HL-60 (cell line): ENCODE results near the gene SELENOT.
"Not testable (repeated sequence)": the region's sequence is repeated elsewhere in the genome, so short reads cannot be mapped to it uniquely, and the experiment has no call there.

ENCODE experiments used
- DNase-seq, 2 experiments: peaks; one replicate each; pipeline ENCODE4 v3.0.0-alpha.2; 2010 to 2020; ENCODE audit warnings: low read depth in 1 of 2, low spot score in 1 of 2
- H3K27ac ChIP-seq: fragments of 250-450 bp; sonication (Bioruptor Pico); replicated peaks from 2 replicates; pipeline ENCODE4 v1.5.1; 2020; ENCODE audit warnings: mild to moderate bottlenecking, moderate library complexity
- H3K27me3 ChIP-seq: fragments of 250-450 bp; sonication (Bioruptor Pico); 2 replicates; pipeline ENCODE4 v1.5.1; 2021; ENCODE audit warnings: mild to moderate bottlenecking, moderate library complexity; ENCODE audit not compliant: insufficient read depth, poor library complexity, severe bottlenecking
- H3K4me3 ChIP-seq: replicated peaks from 2 replicates; pipeline ENCODE4 v1.5.1; 2011; ENCODE audit warnings: mild to moderate bottlenecking, control low read depth, low read length; ENCODE audit not compliant: insufficient read depth
- CTCF ChIP-seq: IDR thresholded peaks from one replicate; pipeline ENCODE4 v1.5.1; 2011; ENCODE audit warnings: low read length, control low read depth, inconsistent platforms; ENCODE audit not compliant: insufficient read depth
- GABPA ChIP-seq: IDR thresholded peaks from 2 replicates; pipeline ENCODE4 v1.6.1; 2012; ENCODE audit warnings: low read depth
- POLR2AphosphoS5 ChIP-seq: IDR thresholded peaks from 2 replicates; pipeline ENCODE4 v1.6.1; 2012; ENCODE audit warnings: low read depth
- REST ChIP-seq: IDR thresholded peaks from 2 replicates; pipeline ENCODE4 v1.6.1; 2012; ENCODE audit warnings: low read depth; ENCODE audit not compliant: insufficient replicate concordance
- SPI1 ChIP-seq: IDR thresholded peaks from 2 replicates; pipeline ENCODE4 v1.6.1; 2012; ENCODE audit warnings: low read depth, mild to moderate bottlenecking, borderline replicate concordance

SELENOT gene

GRCh38 chr3:150613034-150613433, 9.9 kb downstream of the SELENOT start:
- TF ChIP-seq CTCF (no peak), REST (no peak), GABPA (no peak), SPI1 (no peak), POLR2AphosphoS5 (no peak)
- Histone ChIP-seq H3K27me3 (no peaks in the 10 kb centered on the region), H3K4me3 (no peak overlapping the region), H3K27ac (no peak overlapping the region)
- no peak for DNase-seq

- TF ChIP-seq REST, result no peak
- no peak for TF ChIP-seq GABPA
- TF ChIP-seq SPI1, result no peak
- TF ChIP-seq CTCF, result no peak
- no peak for TF ChIP-seq POLR2AphosphoS5
- Histone ChIP-seq H3K27ac (no peak overlapping the region), H3K4me3 (no peak overlapping the region), H3K27me3 (no peaks in the 10 kb centered on the region)
- DNase-seq, result no peak
These were observed 10.8 kb downstream of the SELENOT start for GRCh38 chr3:150613709-150614480.

DNA sequence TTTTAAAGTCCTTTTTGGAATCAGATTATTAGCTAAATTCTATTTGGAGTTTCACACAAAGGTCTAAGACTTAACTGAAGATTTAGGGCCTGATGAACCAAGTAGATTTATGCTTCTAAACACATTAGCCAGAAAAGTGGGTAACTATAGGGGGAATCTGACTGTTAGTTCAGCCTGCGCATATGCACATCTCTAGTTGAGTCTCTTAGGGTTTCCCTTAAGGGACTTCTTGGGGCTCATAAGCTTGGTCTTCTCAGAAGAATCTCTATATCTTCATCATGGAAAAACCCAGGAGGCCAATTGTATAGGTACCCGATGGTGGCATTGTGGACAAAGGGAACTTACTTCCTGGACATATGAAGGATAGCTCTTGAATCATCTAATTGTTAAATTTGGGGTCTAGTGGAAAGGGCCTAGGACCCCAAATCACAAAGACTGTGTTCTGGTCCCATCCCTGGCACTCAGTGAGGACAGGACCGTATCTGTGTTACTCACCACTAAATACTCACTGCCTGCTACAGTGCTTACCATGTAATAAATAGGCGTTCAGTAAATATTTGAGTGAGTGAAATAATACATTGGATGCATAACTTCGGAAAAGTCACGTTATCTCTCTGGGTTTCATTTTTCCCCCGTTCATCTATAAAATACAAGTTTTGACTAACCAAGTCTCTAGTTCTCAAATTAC, 17.0 kb downstream of the SELENOT start:
- TF ChIP-seq SPI1 (no peak), CTCF (no peak), GABPA (no peak), POLR2AphosphoS5 (no peak), REST (no peak)
- Histone ChIP-seq H3K27ac (no peak overlapping the region), H3K4me3 (no peak overlapping the region), H3K27me3 (no peaks in the 10 kb centered on the region)
- no peak for DNase-seq

GRCh38 chr3:150622955-150623354, 19.8 kb downstream of the SELENOT start:
- H3K27ac ChIP-seq, H3K27me3 ChIP-seq, DNase-seq, H3K4me3 ChIP-seq: not testable (repeated sequence)
